CD1c-positive myeloid dendritic cell (primary cell): ENCODE measurements around the gene IL12B.
"Not testable (repeated sequence)": the region's sequence is repeated elsewhere in the genome, so short reads cannot be mapped to it uniquely, and the experiment has no call there.

ENCODE experiments used
- DNase-seq: peaks from one replicate; pipeline ENCODE4 v3.0.0-alpha.2; 2016; ENCODE audit errors: extremely low spot score

The IL12B gene

DNA sequence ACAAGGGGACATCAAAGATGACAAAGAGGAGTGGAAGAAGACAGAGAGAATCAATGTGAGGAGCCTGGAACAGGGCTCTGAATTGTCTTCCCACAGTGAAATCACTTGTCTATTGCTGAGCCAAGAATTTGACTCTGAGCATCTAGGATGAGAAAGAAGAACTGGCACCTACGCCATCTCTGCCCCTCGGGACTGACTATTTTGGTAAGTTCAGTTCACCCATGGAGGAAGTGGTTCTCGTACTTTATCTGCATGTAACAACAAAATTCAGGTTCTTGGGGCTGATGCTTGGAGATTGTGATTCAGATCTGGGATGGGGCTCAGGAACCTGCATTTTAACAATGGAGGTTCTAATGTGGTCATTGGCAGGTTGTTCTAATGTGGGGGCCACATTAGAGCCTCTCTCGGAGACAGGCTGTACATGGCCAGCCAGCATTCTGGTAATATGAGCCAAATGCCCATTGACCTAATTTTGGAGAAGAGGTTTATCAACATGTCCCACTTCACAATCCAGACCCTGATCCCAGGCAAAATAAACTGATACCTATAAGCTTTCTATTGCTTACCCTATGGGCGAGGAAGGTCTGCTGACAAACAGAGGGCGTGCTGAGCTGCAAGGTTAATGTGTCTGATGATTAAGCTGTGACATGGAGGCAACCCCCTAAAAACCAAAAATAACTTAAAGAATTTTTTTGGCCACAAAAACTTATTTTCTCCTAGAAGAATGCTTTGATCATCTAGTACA is 2.7 kb upstream of the IL12B start:
- peak; percentile 77 for DNase-seq

DNA sequence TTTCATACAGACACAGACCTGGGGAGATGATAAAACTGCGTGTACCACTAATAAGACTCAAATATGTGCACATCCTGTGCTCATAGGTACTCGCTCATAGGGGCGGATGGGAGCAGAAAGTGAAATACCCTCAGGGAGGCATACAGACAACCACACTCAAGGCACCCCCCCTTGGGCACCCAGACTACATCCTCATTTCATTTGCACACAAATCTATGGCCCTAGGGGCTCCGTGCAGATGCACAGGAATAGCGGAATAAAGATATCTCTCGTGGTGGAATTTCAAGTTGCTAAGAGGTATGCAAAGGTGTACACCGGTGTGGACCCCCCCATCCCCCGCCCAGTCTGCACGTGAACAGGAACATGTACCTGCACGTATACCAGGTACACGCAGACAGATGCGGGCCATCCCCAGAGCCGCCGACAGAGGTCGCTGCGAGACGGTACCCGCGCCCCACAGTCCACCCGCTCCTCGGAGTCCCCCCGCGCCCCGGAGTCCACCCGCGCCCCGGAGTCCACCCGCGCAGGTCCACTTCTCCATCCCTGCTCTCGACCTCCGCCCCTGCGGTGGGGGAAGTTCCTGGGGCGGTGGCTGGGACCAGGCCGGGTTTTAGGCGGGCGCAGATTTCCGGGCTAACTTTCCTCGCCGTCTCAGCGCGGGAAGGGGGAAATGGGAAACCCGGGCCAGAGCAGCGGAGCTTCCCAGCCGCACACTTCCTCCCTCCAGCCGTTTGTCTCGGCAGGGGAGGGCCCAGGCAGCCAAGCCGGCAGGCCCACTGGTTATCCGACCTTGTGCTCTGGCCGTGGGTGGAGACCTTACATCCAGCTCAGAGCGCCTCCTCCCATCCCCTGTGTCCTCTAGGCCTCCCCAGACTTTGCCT is 1.0 kb upstream of the IL12B start:
- DNase-seq = peak; percentile 80

DNA sequence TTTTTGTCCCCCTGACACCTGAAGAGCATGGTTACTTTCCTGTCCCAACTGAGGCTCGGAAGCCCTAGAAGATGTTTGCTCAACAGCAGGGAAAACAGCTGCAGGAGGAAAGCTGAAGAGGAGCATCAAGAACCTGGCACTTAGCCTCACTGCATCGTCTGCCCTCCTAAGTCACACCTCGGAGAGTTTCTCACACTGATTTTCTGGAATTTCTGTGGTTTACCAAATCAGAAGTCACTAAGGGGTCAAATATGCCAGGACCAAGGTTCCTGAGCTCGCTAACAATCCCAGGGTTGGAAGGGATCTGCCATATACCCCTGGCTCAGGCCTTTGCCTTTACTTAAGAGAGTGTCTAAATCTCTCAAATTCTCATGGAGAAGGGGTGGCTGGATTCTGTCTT is 5.3 kb downstream of the IL12B start:
- DNase-seq = no peak

DNA sequence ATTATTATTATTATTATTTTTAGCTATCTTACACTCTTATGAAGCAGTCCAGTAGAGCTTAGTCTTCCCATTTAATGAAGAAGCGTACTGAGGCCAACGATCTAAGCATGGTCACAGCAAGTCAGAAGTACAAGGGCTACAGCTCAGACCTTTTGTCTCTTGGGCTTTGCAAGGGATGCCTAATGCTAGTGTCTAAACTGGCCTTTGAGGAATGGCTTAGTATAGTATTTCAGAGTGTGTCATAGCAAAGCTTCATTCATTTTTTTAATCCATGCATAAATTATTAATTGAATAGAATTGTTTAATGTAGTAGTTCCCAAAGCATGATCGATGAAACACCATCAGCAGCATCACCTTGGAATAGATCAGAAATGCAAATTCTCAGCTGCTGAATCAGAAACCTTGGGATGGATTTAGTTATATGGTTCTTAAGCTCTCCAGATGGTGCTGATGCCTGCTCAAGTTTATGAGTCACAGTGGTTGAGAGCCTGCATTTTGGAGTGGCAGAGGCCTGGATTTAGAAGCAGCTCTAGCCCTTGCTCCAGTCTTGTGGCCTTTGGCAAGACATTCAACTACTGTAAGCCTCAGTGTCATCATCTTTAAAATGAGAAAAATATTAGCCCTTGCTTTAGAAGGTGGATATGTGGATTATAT is 6.1 kb downstream of the IL12B start:
- no peak for DNase-seq

DNA sequence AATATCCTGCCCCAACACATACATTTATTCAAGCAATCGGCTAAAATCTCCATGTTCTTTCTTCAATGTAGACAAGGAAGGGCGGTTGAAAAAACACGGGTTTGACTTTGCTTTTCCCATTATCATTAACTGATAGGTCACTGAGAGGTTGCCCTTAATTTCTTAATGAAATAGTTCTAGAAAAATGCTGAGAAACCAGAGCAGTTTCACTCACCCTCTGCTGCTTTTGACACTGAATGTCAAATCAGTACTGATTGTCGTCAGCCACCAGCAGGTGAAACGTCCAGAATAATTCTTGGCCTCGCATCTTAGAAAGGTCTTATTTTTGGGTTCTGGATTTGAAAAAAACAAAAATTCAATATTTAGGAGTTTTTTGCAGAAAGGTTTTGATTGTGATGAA is 8.1 kb downstream of the IL12B start:
- no peak for DNase-seq

DNA sequence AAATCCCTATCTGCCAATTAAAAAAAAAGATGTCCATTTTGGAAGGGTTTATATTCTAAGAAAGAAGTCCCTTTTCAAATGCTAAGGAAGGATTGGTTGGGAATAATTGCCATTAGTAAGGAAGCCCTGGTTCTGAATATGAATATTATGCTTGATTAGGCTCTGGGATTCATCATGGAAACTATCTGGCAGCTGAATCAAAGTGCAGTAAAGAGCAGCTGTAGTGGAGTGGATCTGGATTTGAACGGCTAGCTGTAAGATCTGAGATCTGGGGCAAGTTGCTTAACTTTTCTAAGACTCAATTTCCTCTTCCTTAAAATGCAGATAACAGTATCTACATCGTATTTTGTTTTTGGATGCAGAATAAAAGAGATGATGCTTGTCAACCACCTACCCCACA is 10.5 kb downstream of the IL12B start:
- DNase-seq = no peak

DNA sequence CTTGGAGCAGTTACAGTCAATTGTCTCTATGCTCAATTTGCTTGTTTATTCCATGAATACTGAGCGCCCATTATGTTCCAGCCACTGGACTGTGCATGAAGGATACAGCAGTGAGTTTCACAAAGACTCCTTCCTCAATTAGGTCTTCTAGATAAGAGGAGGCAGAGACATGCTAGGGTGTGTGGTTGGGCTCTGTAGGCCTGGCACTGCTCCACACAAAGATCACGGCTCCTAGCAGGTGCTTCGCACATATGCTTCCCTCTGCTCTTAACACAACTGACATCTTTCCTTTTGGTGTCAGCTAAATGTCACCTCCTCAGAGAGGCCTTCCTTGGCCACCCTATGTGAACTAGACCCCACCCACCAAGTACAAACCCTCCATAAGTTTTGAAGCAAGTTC is 10.9 kb downstream of the IL12B start:
- DNase-seq = no peak

DNA sequence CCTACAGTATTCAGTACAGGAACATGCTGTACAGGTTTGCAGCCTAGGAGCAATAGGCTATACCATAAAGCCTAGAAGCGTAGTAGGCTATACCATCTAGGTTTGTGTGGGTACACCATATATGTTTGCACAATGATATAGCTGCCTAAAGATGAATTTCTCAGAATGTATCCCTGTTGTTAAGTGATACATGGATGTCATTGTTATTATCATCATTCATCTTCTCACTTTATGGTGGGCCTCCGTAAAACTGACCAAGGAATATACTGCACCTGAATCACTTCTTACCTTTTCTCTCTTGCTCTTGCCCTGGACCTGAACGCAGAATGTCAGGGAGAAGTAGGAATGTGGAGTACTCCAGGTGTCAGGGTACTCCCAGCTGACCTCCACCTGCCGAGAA is 11.8 kb downstream of the IL12B start:
- DNase-seq = no peak

DNA sequence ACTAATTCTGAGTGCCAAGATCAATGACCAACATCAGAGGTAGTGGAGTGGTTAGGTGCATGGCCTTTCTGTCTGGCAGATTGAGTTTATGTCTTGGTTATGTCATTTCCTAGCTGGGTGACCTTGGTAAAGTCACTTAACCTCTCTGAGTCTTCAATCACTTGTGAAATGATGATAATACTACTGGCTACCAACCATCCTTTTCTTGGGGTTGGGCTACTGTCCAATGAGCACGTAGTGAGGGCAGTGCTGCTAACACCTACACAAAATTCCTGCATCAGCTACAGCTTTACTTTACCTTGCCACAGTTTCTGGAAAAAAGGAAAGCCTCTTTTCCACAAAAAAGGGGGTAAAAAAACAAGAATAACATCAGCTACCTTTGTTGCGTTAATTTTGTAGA is 12.4 kb downstream of the IL12B start:
- DNase-seq = no peak

DNA sequence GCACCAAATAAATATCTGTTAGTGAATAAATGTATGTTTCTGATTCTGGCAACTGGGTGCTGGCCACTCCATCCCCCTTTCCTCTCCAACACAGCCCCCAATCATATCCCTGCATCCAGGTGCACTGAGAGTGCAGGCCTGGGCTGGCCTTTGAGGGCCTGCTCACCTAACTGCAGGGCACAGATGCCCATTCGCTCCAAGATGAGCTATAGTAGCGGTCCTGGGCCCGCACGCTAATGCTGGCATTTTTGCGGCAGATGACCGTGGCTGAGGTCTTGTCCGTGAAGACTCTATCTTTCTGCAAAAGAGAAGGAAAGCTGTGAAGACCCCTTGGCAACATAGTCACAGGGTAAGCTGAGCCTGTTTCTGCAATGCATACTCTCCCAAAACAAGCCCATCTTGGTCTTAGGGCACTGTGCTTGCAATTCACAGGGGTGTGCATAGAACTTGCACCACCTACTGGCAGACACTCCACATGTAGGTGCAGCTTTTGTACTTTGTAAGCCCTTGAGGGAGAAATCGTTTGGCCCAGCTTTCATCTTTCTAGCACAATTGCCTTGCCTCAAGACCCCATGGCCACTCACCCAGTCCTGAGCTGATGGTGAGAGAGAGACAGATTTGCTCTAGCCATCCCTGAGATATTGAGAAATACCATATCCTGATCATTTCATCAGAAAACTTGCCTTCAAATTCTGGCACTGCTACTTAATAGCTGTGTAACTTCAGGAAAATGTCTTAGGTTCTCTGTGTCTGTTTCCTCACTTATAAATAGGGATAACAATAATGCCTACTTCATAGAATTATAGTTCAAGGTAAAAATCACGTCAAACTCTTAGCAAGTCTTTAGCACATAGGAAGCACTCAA is 13.5 kb downstream of the IL12B start:
- peak; percentile 33 for DNase-seq

DNA sequence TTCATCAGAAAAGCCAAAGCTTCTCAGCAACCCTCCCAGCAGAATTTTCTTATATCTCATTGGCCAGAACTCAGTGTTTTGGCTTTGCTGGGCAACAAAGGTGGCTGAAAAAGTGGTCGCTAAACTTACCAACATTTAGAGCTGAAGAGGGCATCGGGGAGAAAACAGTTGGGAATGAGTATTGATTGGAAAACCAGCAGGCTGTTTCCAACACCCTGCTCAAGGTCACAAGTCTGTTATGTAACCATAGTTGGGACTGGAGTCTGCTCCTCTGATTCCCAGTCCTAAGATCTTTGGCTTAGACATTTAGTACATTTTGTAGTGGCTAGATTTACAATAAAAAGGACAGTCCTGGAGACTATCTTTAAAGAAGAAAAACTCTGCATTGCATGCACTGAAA is 17.1 kb downstream of the IL12B start:
- no peak for DNase-seq

DNA sequence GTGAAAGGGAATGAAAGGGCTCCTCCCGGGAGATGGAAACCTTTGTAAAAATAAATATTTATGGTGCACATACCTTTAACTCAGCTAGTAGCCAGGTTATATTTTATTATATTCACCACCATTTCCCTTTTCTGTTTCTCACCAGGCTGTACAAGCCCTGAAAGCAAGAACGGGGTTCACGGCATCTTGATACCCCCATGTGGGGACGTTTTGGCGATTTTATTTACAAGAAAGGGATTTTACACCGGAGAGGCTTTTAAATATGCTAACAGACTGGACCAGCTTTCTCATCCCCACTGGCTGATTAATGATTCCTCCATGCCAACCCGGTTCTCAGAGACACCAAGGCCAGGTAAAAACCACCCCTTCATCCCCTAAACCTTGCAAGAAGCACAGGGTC is 19.2 kb downstream of the IL12B start:
- no peak for DNase-seq

DNA sequence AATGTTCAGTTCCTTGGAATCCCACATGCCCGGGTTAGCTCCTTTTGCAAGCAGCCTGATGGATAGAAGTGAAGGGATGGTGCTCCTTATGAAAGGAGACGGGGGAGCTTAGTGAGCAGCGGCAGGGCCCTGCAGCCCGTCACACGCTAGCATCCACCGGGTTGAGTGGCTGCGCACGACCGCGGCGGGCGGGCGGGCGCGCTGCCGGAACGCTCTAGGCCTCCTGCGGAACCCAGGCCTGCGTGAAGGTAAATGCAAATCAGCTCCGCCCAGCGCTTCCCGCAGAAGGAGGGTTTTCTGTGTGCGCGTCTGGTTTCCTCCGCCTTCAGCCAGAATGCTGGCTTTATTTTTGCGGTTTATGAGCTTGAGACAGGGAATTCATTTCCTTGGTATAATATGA is 19.8 kb downstream of the IL12B start:
- peak; percentile 13 for DNase-seq

DNA sequence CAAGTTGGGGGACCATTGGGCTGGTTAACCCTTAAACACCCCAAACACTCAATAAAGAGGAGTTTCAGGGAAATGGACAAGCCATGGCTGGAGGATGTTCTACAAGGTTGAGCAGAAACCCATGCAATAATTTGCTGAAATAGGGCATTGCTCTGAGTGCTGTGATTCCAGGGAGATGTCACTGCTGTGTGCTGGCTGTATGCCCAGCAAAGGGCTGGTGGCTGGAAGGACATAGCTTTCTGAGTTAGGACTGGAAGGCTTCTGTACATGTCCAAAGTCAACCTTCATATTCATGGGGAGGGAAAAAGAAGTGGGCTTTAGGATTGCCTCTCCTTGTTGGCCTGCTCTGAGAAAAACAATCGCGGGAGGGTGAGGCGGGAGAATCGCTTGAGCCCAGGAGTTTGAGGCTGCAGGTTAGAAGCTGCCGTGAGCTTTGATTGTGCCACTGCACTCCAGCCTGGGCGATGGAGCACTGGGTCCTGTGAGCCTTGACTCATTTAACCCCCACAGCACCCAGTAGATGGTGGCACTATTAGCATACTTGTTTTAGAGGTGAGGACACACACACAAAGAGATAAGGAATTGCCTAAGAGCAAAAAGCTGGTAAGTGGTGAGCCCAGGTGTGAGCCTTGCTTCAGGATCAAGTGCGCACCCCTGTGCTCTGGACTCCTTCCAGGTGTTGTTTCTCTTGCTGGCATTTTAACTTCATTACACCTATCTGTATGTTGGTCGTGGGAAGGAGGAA is 20.4 kb downstream of the IL12B start:
- no peak for DNase-seq

DNA sequence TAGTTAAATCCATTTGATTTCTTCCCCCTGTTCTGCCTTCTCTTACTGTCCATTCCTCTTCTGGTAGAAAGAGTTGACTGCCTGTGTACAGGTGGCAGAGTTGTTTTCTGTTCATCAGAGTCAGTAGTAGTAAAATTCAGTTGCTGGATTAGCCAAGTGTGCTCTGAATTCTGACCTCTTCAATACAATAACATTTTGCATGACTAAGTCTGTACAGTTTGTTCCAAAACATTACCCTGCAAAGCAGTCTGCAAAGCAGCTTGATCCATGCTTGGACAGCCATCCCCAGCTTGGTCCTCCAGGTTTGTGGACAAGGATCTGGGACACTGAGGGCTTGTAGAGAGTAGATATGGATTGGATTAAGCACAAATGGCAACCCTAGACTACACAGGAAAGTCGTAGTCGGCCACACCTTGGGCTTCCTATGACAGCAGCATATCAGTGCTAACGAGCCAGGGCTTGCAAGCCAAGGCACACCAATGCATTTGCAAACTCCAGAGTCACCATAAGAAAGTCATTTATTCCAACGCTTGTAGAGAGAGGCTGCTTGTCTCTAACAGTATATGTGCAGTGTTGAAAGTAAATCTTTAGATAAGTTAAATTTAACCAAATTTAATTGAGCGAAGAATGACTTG is 25.2 kb downstream of the IL12B start:
- no peak for DNase-seq

DNA sequence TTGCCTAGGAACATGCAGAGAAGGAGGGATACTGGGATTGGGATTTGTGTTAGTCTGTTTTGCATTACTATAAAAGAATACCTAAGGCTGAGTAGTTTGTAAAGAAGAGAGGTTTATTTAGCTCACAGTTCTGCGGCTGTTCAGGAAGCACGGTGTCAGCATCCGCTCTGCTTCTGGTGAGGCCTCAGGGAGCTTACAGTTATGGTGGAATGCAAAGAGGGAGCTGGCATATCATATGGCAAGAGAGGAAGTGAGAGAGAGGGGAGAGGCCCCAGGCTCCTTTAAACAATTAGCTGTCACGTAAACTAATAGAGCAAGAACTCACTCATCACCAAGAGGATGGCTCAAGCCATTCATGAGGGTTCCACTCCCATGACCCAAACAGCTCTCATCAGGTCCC is 27.0 kb downstream of the IL12B start:
- no peak for DNase-seq

DNA sequence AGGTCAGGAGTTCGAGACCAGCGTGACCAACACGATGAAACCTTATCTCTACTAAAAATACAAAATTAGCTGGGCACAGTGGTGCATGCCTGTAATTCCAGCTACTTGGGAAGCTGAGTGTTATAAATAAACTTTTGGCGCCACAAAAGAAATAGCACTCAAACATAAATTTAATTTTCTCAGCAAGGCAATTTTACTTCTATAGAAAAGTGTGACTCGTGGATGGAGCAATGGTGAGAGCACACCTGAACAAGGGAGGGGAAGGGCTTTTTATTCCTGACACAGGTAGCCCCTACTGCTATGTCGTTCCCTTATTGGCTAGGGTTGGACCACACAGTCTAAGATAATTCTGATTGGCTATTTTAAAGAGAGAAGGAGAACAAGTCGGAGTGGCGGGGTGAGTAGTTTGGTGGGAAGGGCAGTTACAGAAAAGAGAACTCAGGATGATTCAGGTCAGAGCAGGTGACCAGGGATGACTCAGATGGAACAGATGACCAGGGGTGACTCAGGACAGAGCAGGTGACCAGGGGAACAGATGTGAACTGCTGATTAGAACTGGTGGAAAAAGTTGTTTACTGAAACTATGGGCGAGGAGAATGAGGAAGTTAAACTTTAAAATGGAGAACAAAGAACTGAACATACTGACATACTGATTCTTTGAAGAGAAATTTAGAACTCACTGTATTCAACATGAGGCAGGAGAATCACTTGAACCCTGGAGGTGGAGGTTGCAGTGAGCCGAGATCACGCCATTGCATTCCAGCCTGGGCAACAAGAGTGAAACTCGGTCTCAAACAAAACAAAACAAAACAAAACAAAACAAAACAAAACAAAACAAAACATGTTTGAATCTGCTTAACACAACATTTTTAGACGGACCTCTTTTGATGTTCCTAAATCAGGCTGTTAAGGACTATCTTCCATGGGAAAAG is 28.1 kb downstream of the IL12B start:
- DNase-seq = peak; percentile 80

DNA sequence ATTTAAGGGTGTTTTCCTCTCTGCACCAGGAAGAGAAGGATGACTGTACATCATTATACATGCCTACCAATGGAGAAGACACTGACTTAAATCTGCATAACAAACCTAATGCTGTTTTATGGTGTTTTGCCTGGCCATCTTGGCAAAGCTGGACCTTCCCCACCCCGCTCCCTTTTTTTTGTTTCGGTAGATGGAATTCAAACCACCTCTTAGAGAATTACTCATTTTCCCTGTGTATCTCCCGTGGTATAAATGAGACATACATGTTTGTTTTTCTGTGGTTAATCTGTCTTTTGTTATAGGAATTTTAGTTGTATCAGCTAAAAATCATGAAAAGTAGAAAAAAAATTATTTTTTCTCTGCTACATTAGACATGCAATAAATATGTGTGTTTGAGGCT is 28.8 kb downstream of the IL12B start:
- no peak for DNase-seq

DNA sequence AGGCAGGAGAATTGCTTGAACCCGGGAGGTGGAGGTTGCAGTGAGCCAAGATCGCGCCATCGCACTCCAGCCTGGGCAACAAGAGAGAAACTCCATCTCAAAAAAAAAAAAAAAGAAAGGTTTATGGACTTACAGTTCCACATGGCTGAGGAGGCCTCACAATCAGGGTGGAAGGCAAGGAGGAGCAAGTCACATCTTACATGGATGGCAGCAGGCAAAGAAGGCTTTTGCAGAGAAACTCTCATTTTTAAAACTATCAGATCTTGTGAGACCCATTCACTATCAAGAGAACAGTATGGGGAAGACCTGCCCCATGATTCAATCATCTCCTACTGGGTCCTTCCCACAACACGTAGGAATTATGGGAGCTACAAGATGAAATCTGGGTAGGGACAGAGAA is 33.0 kb downstream of the IL12B start:
- not testable (repeated sequence) for DNase-seq
